ENCODE data around the gene HEXIM2.
A peak's percentile ranks its signal among the peaks of the same experiment; 100 is the strongest.

HEXIM2 gene

GRCh38 chr17:45162025-45162687 lies 481 bp downstream of the HEXIM2 start:
- H3K27me3 ChIP-seq (ENCODE audit: insufficient read depth, poor library complexity, severe bottlenecking), result no peaks in the 10 kb centered on the region
- peak overlapping the region; percentile 15 for H3K27ac ChIP-seq (replicated peaks)
- TF ChIP-seq GABPA (IDR thresholded peaks at IDR 0.05; ENCODE audit: low read depth), result no peak
- TF ChIP-seq SPI1 (IDR thresholded peaks at IDR 0.05; ENCODE audit: borderline replicate concordance, low read depth), result no peak
- TF ChIP-seq REST (IDR thresholded peaks at IDR 0.05; ENCODE audit: insufficient replicate concordance, low read depth), result no peak
- no peak for TF ChIP-seq POLR2AphosphoS5 (IDR thresholded peaks at IDR 0.05; ENCODE audit: low read depth)
- no peak for TF ChIP-seq CTCF (IDR thresholded peaks at IDR 0.05; ENCODE audit: insufficient read depth, low read length)
- DNase-seq (ENCODE audit: low read depth in 1 of 2, low spot score in 1 of 2), result no peak
- H3K4me3 ChIP-seq (replicated peaks; ENCODE audit: insufficient read depth, low read length), result peak overlapping the region; percentile 32

DNA sequence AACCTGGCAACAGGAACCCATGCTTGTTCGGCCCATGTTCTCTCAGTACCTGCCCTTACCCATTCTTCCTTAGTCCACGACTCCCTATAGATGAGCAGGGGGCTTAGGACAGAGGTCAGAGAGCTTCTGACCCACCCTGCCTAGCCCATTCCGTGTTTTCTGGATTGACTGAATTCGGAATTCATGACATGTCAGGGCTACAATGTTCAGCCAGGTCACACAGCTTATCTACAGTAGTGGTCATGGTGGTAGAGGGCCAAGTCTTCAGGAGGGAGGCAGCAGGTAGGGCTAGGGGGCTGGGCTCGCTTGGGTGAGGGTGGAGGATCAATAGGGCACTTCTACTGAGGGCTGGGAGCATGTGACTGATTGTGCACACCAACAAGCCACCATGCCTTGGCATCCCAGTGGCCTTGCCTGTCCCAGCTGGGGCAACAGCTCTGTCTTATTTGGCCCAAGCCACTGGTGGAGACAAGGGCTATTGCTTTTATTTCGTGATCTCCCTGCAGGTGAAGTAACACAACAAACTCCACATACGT lies 3.1 kb downstream of the HEXIM2 start:
- TF ChIP-seq REST (IDR thresholded peaks at IDR 0.05; ENCODE audit: insufficient replicate concordance, low read depth) (no peak), SPI1 (IDR thresholded peaks at IDR 0.05; ENCODE audit: borderline replicate concordance, low read depth) (no peak), POLR2AphosphoS5 (IDR thresholded peaks at IDR 0.05; ENCODE audit: low read depth) (no peak), GABPA (IDR thresholded peaks at IDR 0.05; ENCODE audit: low read depth) (no peak), CTCF (IDR thresholded peaks at IDR 0.05; ENCODE audit: insufficient read depth, low read length) (no peak)
- no peak for DNase-seq (ENCODE audit: low read depth in 1 of 2, low spot score in 1 of 2)
- Histone ChIP-seq H3K27ac (replicated peaks) (no peak overlapping the region), H3K27me3 (ENCODE audit: insufficient read depth, poor library complexity, severe bottlenecking) (no peaks in the 10 kb centered on the region), H3K4me3 (replicated peaks; ENCODE audit: insufficient read depth, low read length) (no peak overlapping the region)

GRCh38 chr17:45168991-45169752 lies 7.5 kb downstream of the HEXIM2 start:
- TF ChIP-seq SPI1 (IDR thresholded peaks at IDR 0.05; ENCODE audit: borderline replicate concordance, low read depth) (no peak), POLR2AphosphoS5 (IDR thresholded peaks at IDR 0.05; ENCODE audit: low read depth) (no peak), GABPA (IDR thresholded peaks at IDR 0.05; ENCODE audit: low read depth) (no peak), REST (IDR thresholded peaks at IDR 0.05; ENCODE audit: insufficient replicate concordance, low read depth) (no peak), CTCF (IDR thresholded peaks at IDR 0.05; ENCODE audit: insufficient read depth, low read length) (no peak)
- Histone ChIP-seq H3K27ac (replicated peaks) (no peak overlapping the region), H3K4me3 (replicated peaks; ENCODE audit: insufficient read depth, low read length) (no peak overlapping the region), H3K27me3 (ENCODE audit: insufficient read depth, poor library complexity, severe bottlenecking) (no peaks in the 10 kb centered on the region)
- DNase-seq (ENCODE audit: low read depth in 1 of 2, low spot score in 1 of 2), result no peak
